ENCODE data around the gene IGSF9B.
"Not testable (repeated sequence)": the region's sequence is repeated elsewhere in the genome, so short reads cannot be mapped to it uniquely, and the experiment has no call there.

Gene IGSF9B

GRCh38 chr11:133956650-133957633 is at the start of gene IGSF9B:
IGSF9B (minus strand) TSS chr11:133956968; CDS start chr11:133956754, 214 bp downstream.
- peak within 1 kb of the TSS; percentile 98 for H3K27ac ChIP-seq (ENCODE audit: low read length)
- peaks cover 58% of the 10 kb centered on the region for H3K4me1 ChIP-seq (ENCODE audit: control insufficient read depth, insufficient read depth, low read length)

GRCh38 chr11:134004496-134005172 is 47.9 kb upstream of the IGSF9B start:
- Histone ChIP-seq H3K27me3 (ENCODE audit: control insufficient read depth in 1 of 2, insufficient read depth in 2 of 2, low read length in 2 of 2) (no peaks in the 10 kb centered on the region), H3K27ac (ENCODE audit: low read length) (peak overlapping the region; percentile 31), H3K36me3 (ENCODE audit: control insufficient read depth in 2 of 2, insufficient read depth in 2 of 2, low read length in 2 of 2) (no peaks in the 10 kb centered on the region), H3K9ac (ENCODE audit: low read length in 2 of 2) (no peak overlapping the region), H3K4me3 (ENCODE audit: low read length in 2 of 2) (no peak overlapping the region), H3K9me3 (ENCODE audit: control insufficient read depth in 2 of 2, low read length in 2 of 2) (no peaks in the 10 kb centered on the region), H3K4me1 (ENCODE audit: control insufficient read depth, insufficient read depth, low read length) (peaks cover 13% of the 10 kb centered on the region)

More at GRCh38 chr11:133956650-133957633, at the start of gene IGSF9B:
- peaks cover 0 to 2% of the 10 kb centered on the region in 2 donors for H3K27me3 ChIP-seq (ENCODE audit: control insufficient read depth in 1 of 2, insufficient read depth in 2 of 2, low read length in 2 of 2)
- peak within 1 kb of the TSS; percentile 82 to 83 for H3K9ac ChIP-seq (ENCODE audit: low read length in 2 of 2)
- H3K4me3 ChIP-seq (ENCODE audit: low read length in 2 of 2) = peak within 1 kb of the TSS; percentile 76 to 89
- peaks cover 0 to 3% of the 10 kb centered on the region in 2 donors for H3K36me3 ChIP-seq (ENCODE audit: control insufficient read depth in 2 of 2, insufficient read depth in 2 of 2, low read length in 2 of 2)
- no peaks in the 10 kb centered on the region for H3K9me3 ChIP-seq (ENCODE audit: control insufficient read depth in 2 of 2, low read length in 2 of 2)

GRCh38 chr11:134003792-134004495 is 47.2 kb upstream of the IGSF9B start:
- Histone ChIP-seq H3K27me3 (ENCODE audit: control insufficient read depth in 1 of 2, insufficient read depth in 2 of 2, low read length in 2 of 2) (no peaks in the 10 kb centered on the region), H3K4me1 (ENCODE audit: control insufficient read depth, insufficient read depth, low read length) (peaks cover 13% of the 10 kb centered on the region), H3K27ac (ENCODE audit: low read length) (peak overlapping the region; percentile 18), H3K9ac (ENCODE audit: low read length in 2 of 2) (peak overlapping the region in 1 of 2 donors; percentile 21), H3K9me3 (ENCODE audit: control insufficient read depth in 2 of 2, low read length in 2 of 2) (no peaks in the 10 kb centered on the region), H3K36me3 (ENCODE audit: control insufficient read depth in 2 of 2, insufficient read depth in 2 of 2, low read length in 2 of 2) (no peaks in the 10 kb centered on the region), H3K4me3 (ENCODE audit: low read length in 2 of 2) (no peak overlapping the region)

GRCh38 chr11:134002819-134003218 is 46.1 kb upstream of the IGSF9B start:
- H3K4me1 ChIP-seq (ENCODE audit: control insufficient read depth, insufficient read depth, low read length) = peaks cover 15% of the 10 kb centered on the region
- not testable (repeated sequence) for H3K4me3 ChIP-seq (ENCODE audit: low read length in 2 of 2); H3K36me3 ChIP-seq (ENCODE audit: control insufficient read depth in 2 of 2, insufficient read depth in 2 of 2, low read length in 2 of 2); H3K9me3 ChIP-seq (ENCODE audit: control insufficient read depth in 2 of 2, low read length in 2 of 2); H3K27me3 ChIP-seq (ENCODE audit: control insufficient read depth in 1 of 2, insufficient read depth in 2 of 2, low read length in 2 of 2); H3K9ac ChIP-seq (ENCODE audit: low read length in 2 of 2); H3K27ac ChIP-seq (ENCODE audit: low read length)

- H3K4me1 ChIP-seq (ENCODE audit: control insufficient read depth, insufficient read depth, low read length) = peaks cover 15% of the 10 kb centered on the region
- not testable (repeated sequence) for H3K27ac ChIP-seq (ENCODE audit: low read length); H3K9me3 ChIP-seq (ENCODE audit: control insufficient read depth in 2 of 2, low read length in 2 of 2); H3K4me3 ChIP-seq (ENCODE audit: low read length in 2 of 2); H3K27me3 ChIP-seq (ENCODE audit: control insufficient read depth in 1 of 2, insufficient read depth in 2 of 2, low read length in 2 of 2); H3K9ac ChIP-seq (ENCODE audit: low read length in 2 of 2); H3K36me3 ChIP-seq (ENCODE audit: control insufficient read depth in 2 of 2, insufficient read depth in 2 of 2, low read length in 2 of 2)
Observed at GRCh38 chr11:134002338-134002737, 45.6 kb upstream of the IGSF9B start.

GRCh38 chr11:134001596-134001995 is 44.8 kb upstream of the IGSF9B start:
- Histone ChIP-seq H3K4me1 (ENCODE audit: control insufficient read depth, insufficient read depth, low read length) (peaks cover 15% of the 10 kb centered on the region), H3K27me3 (ENCODE audit: control insufficient read depth in 1 of 2, insufficient read depth in 2 of 2, low read length in 2 of 2) (no peaks in the 10 kb centered on the region), H3K9ac (ENCODE audit: low read length in 2 of 2) (no peak overlapping the region), H3K4me3 (ENCODE audit: low read length in 2 of 2) (no peak overlapping the region), H3K36me3 (ENCODE audit: control insufficient read depth in 2 of 2, insufficient read depth in 2 of 2, low read length in 2 of 2) (no peaks in the 10 kb centered on the region), H3K9me3 (ENCODE audit: control insufficient read depth in 2 of 2, low read length in 2 of 2) (no peaks in the 10 kb centered on the region), H3K27ac (ENCODE audit: low read length) (no peak overlapping the region)

- Histone ChIP-seq H3K27me3 (ENCODE audit: control insufficient read depth in 1 of 2, insufficient read depth in 2 of 2, low read length in 2 of 2) (no peaks in the 10 kb centered on the region), H3K4me3 (ENCODE audit: low read length in 2 of 2) (no peak overlapping the region), H3K9me3 (ENCODE audit: control insufficient read depth in 2 of 2, low read length in 2 of 2) (no peaks in the 10 kb centered on the region), H3K36me3 (ENCODE audit: control insufficient read depth in 2 of 2, insufficient read depth in 2 of 2, low read length in 2 of 2) (no peaks in the 10 kb centered on the region), H3K4me1 (ENCODE audit: control insufficient read depth, insufficient read depth, low read length) (peaks cover 15% of the 10 kb centered on the region), H3K9ac (ENCODE audit: low read length in 2 of 2) (no peak overlapping the region), H3K27ac (ENCODE audit: low read length) (no peak overlapping the region)
Observed at GRCh38 chr11:134001088-134001487, 44.3 kb upstream of the IGSF9B start.

- Histone ChIP-seq H3K27me3 (ENCODE audit: control insufficient read depth in 1 of 2, insufficient read depth in 2 of 2, low read length in 2 of 2) (no peaks in the 10 kb centered on the region), H3K4me3 (ENCODE audit: low read length in 2 of 2) (no peak overlapping the region), H3K9me3 (ENCODE audit: control insufficient read depth in 2 of 2, low read length in 2 of 2) (no peaks in the 10 kb centered on the region), H3K4me1 (ENCODE audit: control insufficient read depth, insufficient read depth, low read length) (peaks cover 8% of the 10 kb centered on the region), H3K9ac (ENCODE audit: low read length in 2 of 2) (no peak overlapping the region), H3K36me3 (ENCODE audit: control insufficient read depth in 2 of 2, insufficient read depth in 2 of 2, low read length in 2 of 2) (no peaks in the 10 kb centered on the region), H3K27ac (ENCODE audit: low read length) (no peak overlapping the region)
Observed at GRCh38 chr11:133999355-133999754, 42.6 kb upstream of the IGSF9B start.

- Histone ChIP-seq H3K36me3 (ENCODE audit: control insufficient read depth in 2 of 2, insufficient read depth in 2 of 2, low read length in 2 of 2) (no peaks in the 10 kb centered on the region), H3K27ac (ENCODE audit: low read length) (no peak overlapping the region), H3K4me3 (ENCODE audit: low read length in 2 of 2) (no peak overlapping the region), H3K4me1 (ENCODE audit: control insufficient read depth, insufficient read depth, low read length) (peaks cover 2% of the 10 kb centered on the region), H3K9ac (ENCODE audit: low read length in 2 of 2) (no peak overlapping the region), H3K27me3 (ENCODE audit: control insufficient read depth in 1 of 2, insufficient read depth in 2 of 2, low read length in 2 of 2) (no peaks in the 10 kb centered on the region), H3K9me3 (ENCODE audit: control insufficient read depth in 2 of 2, low read length in 2 of 2) (no peaks in the 10 kb centered on the region)
Observed at GRCh38 chr11:133997554-133997953, 40.8 kb upstream of the IGSF9B start.

- Histone ChIP-seq H3K9me3 (ENCODE audit: control insufficient read depth in 2 of 2, low read length in 2 of 2) (no peaks in the 10 kb centered on the region), H3K4me3 (ENCODE audit: low read length in 2 of 2) (no peak overlapping the region), H3K9ac (ENCODE audit: low read length in 2 of 2) (no peak overlapping the region), H3K27ac (ENCODE audit: low read length) (no peak overlapping the region), H3K36me3 (ENCODE audit: control insufficient read depth in 2 of 2, insufficient read depth in 2 of 2, low read length in 2 of 2) (no peaks in the 10 kb centered on the region), H3K27me3 (ENCODE audit: control insufficient read depth in 1 of 2, insufficient read depth in 2 of 2, low read length in 2 of 2) (no peaks in the 10 kb centered on the region), H3K4me1 (ENCODE audit: control insufficient read depth, insufficient read depth, low read length) (peaks cover 2% of the 10 kb centered on the region)
Observed at GRCh38 chr11:133996671-133997070, 39.9 kb upstream of the IGSF9B start.
